GM03348 (cell line): ENCODE measurements around the gene COLEC11.
"Not testable (repeated sequence)": the region's sequence is repeated elsewhere in the genome, so short reads cannot be mapped to it uniquely, and the experiment has no call there.

Experiments used
- DNase-seq: peaks from one replicate; pipeline ENCODE4 v3.0.0; 2012; ENCODE audit warnings: low spot score

The COLEC11 gene

DNA sequence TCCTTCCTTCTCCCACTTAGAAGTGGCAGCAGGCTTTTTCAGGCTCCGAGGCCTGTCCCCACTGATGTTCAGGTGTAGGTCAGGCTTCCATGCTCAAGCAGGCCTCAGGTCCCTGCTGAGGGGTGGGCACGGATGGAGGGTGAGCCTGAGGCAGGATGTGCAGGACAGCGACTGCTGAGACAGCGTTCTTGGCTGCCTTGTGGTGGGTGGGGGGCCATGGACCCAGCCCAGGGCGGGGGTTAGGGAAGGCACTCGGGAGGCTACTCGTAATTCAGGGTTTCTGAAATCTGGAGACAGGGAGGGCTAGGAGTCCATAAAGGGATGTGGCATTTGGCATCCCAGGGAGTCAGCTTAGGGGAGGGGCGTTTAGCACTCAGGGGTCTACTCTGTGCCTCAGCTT, 30.3 kb downstream of the COLEC11 start:
- DNase-seq: no peak

DNA sequence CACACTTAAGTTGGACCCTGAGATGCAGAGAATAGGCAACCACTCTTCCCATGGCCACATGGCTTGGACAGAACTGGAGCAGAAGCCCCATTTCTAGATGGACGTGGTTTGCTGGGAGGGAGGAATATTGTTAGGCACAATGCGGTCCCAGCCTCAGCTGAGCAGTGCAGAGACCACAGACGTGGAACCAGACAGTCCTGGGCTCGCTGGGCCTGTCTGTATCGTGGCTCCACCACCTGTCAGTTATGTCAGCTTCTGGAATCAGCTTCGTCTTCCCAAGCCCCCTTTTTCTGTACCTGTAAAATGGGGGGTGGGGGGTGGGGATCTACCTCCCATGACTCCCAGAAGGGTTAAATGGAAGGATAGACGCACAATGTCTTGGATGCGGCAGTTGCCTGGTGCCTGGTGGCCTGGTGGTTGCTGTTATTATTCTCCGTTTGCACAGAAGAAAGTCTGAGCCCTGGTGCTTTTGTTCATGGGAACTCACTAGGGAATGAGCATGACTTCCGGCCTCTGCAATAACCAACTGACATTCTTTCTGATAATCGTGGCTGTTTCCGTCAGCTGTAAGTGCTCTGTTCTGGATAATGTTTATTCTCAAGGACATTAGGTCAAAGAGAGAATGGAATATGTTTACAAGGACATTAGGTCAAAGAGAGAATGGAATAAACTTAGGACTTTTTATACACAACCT, 31.4 kb downstream of the COLEC11 start:
- no peak for DNase-seq

DNA sequence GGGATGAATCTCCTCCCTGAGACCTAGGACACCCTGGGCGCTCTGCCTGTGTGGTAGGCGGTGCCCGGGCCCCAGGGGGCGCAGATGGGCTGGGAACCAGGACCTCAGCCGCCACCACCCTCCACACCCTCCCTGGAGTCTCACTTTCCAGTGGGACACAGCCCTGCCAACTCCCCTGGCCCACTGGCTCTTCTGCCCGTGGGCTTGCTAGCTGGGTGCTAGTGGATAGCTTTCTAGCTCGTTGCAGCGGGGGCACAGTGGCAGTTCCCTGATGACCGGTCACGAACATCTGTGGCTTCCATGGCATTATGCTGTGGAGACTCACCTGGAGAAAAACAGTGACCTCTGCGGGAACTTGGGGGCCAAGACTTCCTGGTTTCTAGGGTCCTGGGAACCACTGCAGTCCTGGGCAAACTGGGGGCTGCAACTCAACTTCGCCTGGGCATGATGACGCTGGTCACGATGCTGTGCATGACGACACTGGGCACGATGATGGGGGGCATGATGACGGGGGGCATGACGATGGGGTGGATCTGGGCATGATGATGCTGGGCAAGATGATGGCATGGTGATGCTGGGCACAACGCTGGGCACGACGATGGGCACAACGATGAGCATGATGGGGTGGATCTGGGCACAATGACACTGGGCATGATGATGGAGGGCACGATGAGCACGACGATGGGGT, 32.0 kb downstream of the COLEC11 start:
- no peak for DNase-seq

DNA sequence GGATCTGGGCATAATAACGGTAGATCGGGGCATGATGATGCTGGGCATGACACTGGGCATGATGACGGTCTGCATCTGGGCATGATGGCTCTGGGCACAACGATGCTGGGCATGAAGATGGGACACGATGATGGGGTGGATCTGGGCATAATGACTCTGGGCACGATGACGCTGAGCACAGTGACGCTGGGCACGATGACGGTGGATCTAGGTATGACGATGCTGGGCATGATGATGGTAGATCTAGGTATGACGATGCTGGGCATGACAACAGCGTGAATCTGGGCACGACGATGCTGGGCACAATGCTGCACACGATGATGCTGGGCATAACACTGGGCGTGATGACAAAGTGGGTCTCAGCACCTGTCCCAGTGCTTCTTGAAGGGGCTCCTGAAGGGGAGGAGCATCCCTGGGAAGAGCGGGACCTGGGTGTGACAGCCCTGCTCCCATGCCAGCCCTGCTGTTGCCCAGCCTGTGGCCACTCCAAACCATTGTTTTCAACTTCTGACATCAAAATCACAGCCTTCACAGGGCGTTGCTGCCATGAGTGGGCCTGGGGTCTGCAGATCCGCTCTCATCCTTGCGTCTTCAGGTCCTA, 32.7 kb downstream of the COLEC11 start:
- DNase-seq: no peak

DNA sequence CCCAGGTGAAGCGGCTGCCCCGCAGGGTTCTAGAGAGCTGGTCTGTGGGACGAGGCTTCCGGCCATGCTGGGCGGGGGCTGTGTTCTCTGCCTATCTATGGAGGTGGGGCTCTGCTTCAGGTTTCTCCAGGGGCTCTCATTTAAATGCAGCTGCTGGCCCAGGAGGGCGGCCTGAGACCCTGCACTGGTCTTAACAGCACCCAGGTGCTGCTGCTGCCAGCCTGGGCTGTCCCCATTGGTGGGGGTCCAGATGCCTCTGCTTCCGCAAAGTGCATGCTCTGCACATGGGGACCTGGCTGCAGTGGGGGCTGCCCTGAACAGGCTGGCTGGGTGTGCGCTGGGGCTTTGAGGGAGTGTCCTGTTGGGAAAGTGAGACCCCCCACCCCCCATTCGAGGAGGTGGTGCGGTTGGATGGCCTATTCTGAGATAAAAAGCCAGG, 33.3 kb downstream of the COLEC11 start:
- DNase-seq: no peak

DNA sequence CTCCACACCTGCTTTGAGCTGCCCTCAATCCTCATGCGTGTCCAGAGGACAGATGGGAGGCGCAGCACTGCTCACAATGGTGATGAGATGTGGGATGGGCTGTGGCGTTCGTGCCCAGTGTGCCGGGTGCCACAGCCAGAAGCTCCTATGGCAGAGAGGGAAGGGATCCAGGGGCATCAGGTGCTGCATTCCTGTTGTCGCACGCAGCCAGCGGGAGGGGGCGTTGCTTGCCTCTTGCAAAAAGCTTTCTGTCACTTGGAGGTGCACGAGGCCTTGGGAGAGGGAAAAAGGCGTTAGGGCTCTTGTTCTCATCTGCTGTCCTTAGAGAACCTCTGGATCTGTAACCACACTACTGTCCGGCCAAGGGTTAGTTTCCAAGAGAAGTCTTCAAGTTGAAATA, 33.9 kb downstream of the COLEC11 start:
- no peak for DNase-seq

DNA sequence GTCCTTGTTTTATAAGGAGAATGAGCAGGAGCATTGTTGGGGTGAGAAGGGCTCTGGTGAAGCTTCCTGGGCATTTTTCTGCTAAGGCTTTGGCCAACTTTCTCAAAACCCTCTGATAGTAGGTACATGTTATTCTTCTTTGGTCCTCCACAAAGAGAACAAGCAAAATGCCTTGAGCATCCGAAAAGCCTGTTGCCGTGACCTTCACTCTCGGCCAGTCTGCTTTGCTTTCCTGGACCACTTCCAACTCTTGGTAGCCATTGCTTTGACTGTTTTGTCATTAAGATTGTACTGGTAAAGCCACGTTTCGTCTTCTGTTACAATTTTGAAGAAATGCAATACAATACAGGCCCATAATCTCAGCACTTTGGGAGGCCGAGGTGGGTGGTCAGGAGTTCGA, 35.7 kb downstream of the COLEC11 start:
- DNase-seq: no peak

DNA sequence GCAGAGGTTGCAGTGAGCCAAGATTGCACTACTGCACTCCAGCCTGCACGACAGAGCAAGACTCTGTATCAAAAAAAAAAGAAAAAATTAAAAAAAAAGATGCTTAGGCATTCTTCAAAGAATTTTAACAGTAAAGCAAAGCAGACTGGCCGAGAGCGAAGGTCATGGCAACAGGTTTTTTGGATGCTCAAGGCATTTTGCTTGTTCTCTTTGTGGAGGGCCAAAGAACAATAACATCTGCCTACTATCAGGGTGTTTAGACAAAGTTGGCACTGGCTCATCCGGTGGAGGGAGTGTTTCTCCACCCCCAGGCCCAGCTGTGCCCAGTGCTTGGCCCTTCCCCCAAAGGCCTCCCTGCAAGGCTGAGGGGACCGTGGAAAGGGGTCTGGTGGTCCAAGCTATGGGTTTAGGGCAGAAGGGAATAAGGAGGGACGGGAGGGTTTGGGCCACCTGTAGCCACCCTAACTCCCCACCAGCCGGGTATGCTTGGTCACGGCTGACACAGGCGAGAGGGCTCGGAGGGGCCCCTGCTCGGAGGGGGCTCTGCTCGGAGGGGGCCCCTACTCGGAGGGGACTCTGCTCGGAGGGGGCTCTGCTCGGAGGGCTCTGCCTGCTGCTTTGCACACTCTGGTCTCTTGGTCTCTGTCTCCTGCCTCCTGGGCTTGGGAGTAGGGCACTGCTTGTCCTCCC, 36.4 kb downstream of the COLEC11 start:
- no peak for DNase-seq

DNA sequence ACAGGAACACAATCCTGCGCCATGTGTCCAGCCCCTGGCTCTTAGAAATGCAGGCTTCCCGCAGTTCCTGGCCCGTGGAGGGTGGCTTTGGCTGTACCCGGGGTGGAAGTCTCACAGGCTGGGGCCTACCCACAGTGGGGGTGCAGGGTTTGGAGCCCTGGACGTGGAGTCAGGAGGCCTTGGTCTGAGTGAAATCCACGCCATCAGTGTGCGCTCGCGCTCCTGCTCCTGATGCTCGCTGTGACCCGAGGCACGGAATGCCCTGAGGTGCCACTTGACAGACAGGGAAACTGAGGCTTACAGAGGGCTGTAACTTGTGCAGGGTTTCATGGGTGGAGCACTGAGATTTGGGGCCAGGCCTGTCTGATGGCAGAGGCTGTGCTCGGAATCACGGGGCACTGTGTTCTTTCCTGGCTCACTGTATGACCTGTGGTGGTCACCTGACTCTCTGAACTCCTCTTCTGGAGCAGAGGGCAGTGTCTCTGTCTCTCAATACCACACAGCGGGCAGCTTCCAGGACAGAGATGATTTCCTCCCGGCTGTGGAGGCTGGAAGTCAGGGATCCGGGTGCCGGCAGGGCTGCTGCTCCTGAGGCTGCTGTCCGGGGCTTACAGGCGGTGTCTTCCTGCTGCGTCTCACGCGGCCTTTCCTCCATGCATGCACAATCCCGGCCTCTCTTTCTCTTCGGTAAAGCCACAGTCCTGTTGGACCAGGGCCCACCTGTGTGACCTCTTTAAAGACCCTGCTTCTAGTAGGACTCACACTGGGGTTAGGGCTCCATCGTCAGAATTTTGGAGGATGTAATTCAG, 37.1 kb downstream of the COLEC11 start:
- no peak for DNase-seq

DNA sequence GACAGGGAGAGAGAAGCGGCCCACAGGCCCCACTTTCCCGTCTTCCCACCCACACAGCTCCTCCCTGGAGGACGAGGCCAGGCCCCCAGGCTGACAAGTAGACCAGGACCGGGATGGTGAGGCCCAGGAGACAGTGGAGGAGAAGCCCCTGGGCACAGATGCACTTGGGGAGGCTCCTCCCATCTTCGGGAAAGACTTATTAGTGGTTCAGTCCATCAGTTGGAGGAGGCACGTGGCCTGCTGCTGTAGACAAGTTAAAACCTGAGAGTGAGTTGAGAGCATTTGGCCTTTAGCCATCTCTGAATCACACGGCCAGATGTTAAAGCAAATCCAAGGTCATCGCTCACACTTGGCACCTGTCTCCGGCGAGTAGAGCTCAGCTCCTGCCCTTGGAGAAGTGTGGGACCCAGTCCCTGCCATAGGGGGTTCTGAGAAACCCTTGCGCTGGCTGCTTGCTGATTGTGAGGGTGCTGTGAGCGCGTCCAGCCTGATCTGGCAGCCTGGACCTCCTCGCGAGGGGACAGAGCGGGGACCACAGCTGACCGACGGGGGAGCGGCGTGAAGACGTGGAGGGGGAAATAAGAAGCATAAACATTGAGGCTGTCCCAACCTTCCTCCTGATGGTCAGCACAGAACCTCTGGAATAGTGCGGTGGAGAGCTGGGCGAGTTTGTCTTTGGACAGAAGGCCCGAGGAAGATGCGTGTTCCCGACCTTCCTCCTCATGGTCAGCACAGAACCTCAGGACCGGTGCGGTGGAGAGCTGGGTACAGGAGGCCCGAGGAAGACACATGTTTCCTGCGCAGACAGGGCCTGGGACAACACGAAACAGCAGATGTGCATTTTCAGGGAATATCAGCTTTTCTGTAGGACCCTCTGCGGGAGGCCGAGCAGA, 38.4 kb downstream of the COLEC11 start:
- no peak for DNase-seq

DNA sequence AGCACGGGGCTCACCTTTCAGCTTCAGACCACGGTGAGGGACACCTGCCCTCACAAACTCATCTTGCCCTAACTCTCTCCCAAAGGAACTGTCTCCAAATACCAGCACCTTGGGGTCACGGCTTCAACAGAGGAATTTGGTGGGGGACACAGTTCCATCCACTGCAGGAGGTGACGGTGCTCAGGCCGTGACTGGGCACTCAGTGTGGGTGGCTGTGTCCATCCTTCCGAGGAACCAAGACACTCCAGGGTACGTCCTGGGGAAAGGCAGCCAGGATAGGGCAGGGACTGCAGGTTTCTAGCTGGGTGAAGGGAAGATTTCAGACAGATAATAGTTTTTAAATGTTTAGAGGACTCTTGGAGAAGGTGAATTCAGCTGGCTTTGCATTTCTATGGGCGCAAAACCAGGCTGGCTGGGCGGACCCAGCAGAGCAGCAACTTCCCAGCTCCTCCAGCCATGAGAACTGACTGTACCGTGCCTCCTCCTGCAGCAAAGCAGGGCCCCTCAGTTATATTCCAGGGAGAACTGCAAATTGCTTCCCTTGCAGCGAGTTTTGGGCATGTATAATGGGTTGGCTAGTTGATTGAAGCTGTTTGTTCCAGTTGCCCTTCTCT, 39.2 kb downstream of the COLEC11 start:
- DNase-seq: no peak

DNA sequence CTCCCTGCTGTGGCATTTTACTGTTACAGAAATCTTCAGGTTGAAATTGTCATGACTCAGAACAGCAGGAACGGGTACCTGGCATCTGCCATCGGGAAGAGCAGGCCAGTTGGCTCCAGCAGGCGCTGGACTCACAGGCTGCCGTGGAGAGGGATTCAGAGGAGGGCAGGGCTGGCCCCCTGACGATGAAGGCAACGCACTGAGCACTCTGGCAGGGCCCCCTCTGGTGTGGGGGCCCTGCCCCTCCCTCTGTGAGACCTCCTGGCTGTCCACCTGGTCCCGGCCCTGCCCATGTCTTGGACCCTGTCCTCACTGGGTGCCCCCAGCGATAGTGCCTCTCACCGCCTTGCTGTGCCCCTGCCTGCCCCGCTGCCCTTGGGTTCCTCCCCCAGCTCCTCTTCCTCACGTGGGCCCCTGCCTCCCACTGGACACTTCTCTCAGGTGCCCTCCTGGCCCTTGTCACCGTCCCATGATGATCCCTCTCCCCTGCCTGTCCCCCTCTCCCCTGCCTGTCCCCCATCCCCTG, 39.7 kb downstream of the COLEC11 start:
- no peak for DNase-seq

DNA sequence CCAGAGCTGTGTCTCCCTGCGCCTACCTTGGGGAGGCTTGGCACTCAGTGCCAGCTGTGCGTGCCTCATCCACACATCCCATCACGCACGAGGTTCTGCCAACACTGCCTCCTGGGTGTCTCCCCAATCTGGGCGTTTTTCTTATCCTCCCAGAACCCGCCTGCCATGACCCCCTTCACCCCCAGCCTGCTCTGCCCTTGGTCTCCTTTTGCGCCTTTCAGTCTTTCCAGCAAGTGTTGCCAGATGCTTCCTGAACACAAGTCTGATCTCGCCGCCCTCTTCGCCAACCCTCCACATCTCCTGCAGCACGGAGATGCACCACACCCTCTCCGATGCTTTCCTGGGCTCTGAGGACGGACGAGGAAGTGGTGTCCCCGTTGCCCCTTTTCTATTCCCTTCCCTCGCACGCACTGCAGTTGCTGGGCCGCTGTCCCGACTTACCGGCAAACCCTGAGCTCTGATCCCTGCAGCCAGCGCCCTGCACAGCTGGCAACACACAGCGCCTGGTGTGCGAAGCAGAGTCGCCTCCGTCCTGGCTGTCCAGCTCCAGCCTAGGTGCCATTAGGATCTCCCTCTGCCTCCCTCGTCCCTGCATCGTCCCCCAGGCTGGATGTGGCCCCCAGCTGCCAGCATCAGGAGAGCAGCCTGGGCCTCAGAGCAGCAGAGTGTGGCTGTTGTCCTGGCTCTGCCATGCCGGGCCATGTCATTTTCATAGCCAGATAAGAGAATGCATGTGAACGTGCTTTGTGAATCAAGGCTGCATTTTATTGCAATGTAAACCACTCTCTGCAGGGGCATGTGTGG, 40.5 kb downstream of the COLEC11 start:
- no peak for DNase-seq

DNA sequence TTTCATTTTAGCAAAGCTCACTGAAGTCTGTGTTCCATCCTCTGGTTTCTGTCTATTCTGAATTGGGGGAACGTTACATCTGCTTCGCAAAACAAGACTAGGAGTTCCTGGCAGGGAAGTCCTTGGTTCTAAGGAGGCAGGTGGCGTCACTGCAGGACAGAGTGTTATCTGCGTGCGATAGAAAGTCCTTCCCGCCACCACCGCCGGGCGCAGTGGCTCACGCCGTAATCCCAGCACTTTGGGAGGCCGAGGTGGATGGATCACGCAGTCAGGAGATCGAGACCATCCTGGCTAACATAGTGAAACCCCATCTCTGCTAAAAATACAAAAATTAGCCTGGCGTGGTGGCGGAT, 41.0 kb downstream of the COLEC11 start:
- not testable (repeated sequence) for DNase-seq

DNA sequence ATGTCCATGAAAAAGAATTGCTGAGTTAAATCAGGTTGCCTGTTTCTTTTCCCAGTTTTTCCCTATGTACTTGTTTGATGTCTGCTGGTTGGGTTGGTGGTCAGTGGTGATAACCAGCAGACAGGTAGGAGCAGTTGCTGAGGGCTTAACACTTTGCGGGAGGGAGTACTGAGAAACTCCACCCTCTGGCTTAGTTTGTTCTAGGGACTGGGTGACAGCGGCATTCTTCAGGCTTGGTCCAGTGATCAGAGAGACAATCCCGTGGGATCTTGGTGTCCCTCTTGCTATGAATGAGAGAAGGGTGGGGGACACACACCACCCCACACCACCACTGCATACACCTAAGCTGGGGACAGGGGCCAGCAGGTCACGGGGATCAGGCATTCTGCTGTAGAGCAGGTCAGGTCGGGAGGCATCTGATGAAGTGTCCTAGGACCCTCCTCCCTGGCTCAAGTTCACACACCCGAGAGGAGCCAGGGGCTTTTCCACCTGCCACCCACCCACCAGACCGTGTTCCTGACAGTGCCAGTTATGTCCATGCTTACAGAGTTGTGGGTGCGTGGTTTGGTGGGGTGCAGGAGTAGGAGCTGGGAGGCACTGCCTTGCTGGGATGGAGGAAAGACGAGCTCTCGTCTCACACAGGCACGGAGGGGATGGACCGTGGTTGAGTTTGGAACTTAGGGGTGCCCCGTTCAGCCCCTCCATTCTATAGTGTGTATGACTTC, 41.8 kb downstream of the COLEC11 start:
- DNase-seq: no peak

DNA sequence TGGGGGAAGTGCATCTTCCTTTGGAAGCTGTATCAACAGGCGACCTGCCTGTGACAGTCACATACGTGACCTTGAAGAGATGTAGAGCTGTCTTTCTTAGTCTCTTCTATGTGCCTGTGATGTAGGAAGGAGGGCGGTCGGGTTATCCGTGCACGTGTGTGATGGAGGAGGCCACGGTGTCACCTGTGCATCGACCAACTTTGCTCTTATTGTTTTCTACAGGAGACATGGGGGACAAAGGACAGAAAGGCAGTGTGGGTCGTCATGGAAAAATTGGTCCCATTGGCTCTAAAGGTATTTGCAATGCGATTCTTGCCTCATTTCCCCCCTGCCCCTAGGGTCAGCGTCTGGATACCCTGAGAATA, 42.4 kb downstream of the COLEC11 start:
- no peak for DNase-seq

DNA sequence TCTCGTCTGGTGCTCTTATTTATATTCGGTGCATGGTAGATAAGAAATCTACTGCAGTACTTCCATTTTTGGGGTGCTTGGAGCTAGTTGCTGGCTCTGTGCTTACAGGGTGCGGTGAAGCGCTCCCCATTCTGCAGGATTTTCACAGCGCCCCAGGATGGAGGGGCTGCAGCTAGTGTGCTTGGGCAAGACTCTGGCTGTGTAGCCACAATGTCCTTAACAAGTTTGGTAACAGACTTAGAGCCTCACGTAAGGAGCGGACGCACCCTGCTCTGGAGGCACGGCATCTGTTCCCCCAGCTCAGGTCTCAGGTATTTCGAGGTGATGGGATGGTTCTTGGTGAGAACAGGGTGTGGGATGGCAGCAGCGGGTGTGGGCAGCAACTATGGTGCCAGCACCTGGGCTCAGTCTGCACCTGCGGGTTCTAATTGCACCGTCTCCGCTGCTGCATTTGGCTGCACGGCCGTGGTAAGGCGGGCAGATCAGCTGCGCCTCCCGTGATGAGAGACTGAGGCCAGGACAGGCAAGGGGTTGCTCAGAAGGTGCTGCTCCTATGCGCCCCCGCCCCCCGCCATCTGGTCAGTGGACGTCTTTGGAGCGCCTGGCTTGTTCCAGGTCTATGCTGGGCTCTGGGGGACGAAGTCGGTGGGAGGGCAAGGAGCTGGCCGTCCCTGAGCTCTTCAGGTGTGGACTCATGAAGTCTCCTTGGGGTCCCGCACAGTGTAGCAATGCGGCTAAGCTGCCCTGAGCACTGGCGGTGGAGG, 43.0 kb downstream of the COLEC11 start:
- DNase-seq: no peak

DNA sequence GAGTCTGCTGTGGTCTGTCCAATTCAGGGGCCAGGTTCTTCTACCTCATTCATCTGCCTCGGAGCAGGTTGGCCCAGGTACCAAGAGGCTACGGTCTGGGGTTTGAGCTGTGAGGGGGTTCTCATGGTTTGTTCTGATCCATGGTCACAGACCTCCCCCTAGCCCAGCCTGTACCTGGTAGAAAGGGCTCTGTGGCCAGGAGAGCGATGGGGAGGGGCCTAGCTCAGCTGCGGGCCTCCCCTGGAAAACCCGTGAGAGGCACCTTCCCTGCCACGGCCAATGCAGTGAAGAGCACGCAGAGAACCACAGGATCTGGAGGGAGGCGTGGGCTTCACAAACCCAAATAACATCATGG, 43.5 kb downstream of the COLEC11 start:
- no peak for DNase-seq
